GM10266 (cell line): ENCODE results near the gene COA8.

Experiments
- DNase-seq: peaks from one replicate; pipeline ENCODE4 v3.0.0; 2012; ENCODE audit errors: extremely low spot score
- CTCF ChIP-seq: IDR thresholded peaks from 2 replicates; pipeline ENCODE4 v1.5.1; 2012; ENCODE audit warnings: mild to moderate bottlenecking, low read depth; ENCODE audit not compliant: control insufficient read depth, insufficient read depth; ENCODE audit errors: missing control alignments

Gene COA8

GRCh38 chr14:103562429-103563225 is at the start of gene COA8, which contains the start of gene BAG5:
Gene COA8, plus strand, starts transcription at chr14:103562960. Its CDS starts 42 bp downstream, at chr14:103563002.
Gene BAG5, minus strand, starts transcription at chr14:103562657. Its CDS starts 1,493 bp downstream, at chr14:103561164.
- TF ChIP-seq CTCF, result no peak
- DNase-seq, result peak; percentile 98

- no peak for DNase-seq
- no peak for TF ChIP-seq CTCF
Measured at GRCh38 chr14:103514596-103515421, 48.0 kb upstream of the COA8 start.

GRCh38 chr14:103516426-103517173 is 46.2 kb upstream of the COA8 start:
- no peak for TF ChIP-seq CTCF
- DNase-seq, result no peak

- no peak for DNase-seq
- TF ChIP-seq CTCF, result no peak
Measured at GRCh38 chr14:103517174-103517566, 45.6 kb upstream of the COA8 start.

GRCh38 chr14:103517721-103518421 is 44.9 kb upstream of the COA8 start:
- no peak for DNase-seq

More at GRCh38 chr14:103517721-103518421, 44.9 kb upstream of the COA8 start:
- TF ChIP-seq CTCF, result no peak
